ENCODE results near the gene FAM118A. TPM values are rescaled to one million over a fixed set of nuclear protein-coding genes. Genes with fewer than 3 reads are reported as not detected.

FAM118A gene
- total RNA-seq, 1 experiment from 2014 or later = 21.3 TPM

DNA sequence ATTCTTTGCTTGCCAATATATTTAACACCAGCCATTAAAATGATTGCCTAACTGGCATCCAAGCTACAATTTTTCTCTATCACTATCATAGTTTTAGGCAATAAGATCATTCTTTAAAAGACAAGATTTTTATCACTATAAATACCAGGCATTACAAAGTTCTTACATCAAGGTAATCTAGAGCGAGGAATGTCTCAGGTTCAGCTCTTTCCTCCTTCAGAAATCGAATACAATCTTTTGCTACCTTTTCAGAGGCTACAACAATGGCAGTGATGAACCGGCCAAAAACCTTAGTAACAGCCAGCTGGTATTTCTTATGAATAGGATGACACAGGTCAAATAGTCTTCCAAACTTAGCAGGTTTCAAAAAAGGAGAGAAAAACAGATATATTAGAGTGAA is 79.8 kb downstream of the FAM118A start:
- DNase-seq (ENCODE audit: low spot score) (no peak), ATAC-seq (no peak)
- POLR2A ChIA-PET = no interaction called here
- H3K4me1 Mint-ChIP-seq = no peaks in the 10 kb centered on the region
- H3K27me3 Mint-ChIP-seq (ENCODE audit: low read depth) = peaks cover 2% of the 10 kb centered on the region; the same call in 1 of the 2 replicates
- TF ChIP-seq TEAD4 (CRISPR knock-in tag; IDR thresholded peaks at IDR 0.05) (no peak), FOXK1 (CRISPR knock-in tag; IDR thresholded peaks at IDR 0.05) (no peak), ZNF396 (CRISPR knock-in tag; IDR thresholded peaks at IDR 0.05; ENCODE audit: borderline replicate concordance) (no peak), ZNF121 (CRISPR knock-in tag; IDR thresholded peaks at IDR 0.05) (no peak), NR2C2 (CRISPR knock-in tag; IDR thresholded peaks at IDR 0.05) (no peak), ZNF219 (CRISPR knock-in tag; IDR thresholded peaks at IDR 0.05; ENCODE audit: borderline replicate concordance) (no peak), SP1 (CRISPR knock-in tag; conservative IDR thresholded peaks at IDR 0.05) (no peak)
- TF ChIP-seq, protein P1, sequence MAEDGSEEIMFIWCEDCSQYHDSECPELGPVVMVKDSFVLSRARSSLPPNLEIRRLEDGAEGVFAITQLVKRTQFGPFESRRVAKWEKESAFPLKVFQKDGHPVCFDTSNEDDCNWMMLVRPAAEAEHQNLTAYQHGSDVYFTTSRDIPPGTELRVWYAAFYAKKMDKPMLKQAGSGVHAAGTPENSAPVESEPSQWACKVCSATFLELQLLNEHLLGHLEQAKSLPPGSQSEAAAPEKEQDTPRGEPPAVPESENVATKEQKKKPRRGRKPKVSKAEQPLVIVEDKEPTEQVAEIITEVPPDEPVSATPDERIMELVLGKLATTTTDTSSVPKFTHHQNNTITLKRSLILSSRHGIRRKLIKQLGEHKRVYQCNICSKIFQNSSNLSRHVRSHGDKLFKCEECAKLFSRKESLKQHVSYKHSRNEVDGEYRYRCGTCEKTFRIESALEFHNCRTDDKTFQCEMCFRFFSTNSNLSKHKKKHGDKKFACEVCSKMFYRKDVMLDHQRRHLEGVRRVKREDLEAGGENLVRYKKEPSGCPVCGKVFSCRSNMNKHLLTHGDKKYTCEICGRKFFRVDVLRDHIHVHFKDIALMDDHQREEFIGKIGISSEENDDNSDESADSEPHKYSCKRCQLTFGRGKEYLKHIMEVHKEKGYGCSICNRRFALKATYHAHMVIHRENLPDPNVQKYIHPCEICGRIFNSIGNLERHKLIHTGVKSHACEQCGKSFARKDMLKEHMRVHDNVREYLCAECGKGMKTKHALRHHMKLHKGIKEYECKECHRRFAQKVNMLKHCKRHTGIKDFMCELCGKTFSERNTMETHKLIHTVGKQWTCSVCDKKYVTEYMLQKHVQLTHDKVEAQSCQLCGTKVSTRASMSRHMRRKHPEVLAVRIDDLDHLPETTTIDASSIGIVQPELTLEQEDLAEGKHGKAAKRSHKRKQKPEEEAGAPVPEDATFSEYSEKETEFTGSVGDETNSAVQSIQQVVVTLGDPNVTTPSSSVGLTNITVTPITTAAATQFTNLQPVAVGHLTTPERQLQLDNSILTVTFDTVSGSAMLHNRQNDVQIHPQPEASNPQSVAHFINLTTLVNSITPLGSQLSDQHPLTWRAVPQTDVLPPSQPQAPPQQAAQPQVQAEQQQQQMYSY (CRISPR knock-in tag; IDR thresholded peaks at IDR 0.05) = no peak
- CTCF ChIA-PET = no interaction called here
- H3K27ac Mint-ChIP-seq = no peak overlapping the region
- no peaks in the 10 kb centered on the region for H3K9me3 Mint-ChIP-seq
- H3K4me3 Mint-ChIP-seq = no peak overlapping the region
- no peaks in the 10 kb centered on the region for H3K36me3 Mint-ChIP-seq

Other genes with a start within 250 kb of the FAM118A start
- 98.6 to 131 TPM (median 106 TPM) in 3 replicates for gene NUP50, start 146.0 kb upstream of the FAM118A start, total RNA-seq (2021)
- 53.2 to 62.1 TPM (median 57.6 TPM) in 3 replicates for gene KIAA0930, start 69.0 kb upstream of the FAM118A start, total RNA-seq (2021)
- 0.23 to 0.62 TPM (median 0.37 TPM) in 3 replicates for gene UPK3A, start 25.0 kb upstream of the FAM118A start, total RNA-seq (2021)
- 0.07 to 0.18 TPM (median 0.11 TPM) in 3 replicates for gene SMC1B, start 103.7 kb downstream of the FAM118A start, total RNA-seq (2021)
- gene RIBC2, start 103.8 kb downstream of the FAM118A start, total RNA-seq (2021) = 1.7 to 2.4 TPM (median 2.4 TPM) in 3 replicates
- gene FBLN1, start 192.9 kb downstream of the FAM118A start, total RNA-seq (2021) = 183 to 219 TPM (median 217 TPM) in 3 replicates

Measured in WTC11 (cell line).